GM18519 (cell line): Measurements from ENCODE around the gene MARCHF10.

Experiments
- ATAC-seq: cut with Tn5 transposase; IDR thresholded peaks from one replicate; pipeline ENCODE4 v1.9.1; 2021; ENCODE audit warnings: mild to moderate bottlenecking, moderate library complexity; ENCODE audit not compliant: unreplicated experiment, low FRiP score

Gene MARCHF10

DNA sequence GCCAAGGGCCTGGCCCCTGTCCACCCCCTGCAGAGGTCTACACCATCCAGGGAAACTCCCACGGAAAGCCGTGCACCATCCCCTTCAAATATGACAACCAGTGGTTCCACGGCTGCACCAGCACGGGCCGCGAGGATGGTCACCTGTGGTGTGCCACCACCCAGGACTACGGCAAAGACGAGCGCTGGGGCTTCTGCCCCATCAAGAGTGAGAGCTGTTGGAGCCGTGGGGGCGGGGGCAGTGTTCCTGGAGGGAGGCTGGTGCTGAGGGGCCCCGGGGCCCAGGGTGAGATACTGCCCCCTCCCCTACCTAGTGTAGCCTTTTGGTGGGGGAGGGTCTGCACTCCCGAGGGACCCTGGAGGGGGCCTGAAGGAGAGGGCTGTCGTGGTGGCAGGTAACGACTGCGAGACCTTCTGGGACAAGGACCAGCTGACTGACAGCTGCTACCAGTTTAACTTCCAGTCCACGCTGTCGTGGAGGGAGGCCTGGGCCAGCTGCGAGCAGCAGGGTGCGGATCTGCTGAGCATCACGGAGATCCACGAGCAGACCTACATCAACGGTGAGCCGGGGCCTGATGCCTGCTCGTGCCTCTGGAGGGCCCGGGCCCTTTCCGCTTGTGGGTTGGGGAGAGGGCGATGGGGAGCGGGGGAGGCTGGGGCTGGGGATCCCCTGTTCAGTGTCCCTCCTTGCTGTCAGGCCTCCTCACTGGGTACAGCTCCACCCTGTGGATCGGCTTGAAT lies 141.9 kb downstream of the MARCHF10 start:
- no peak for ATAC-seq

DNA sequence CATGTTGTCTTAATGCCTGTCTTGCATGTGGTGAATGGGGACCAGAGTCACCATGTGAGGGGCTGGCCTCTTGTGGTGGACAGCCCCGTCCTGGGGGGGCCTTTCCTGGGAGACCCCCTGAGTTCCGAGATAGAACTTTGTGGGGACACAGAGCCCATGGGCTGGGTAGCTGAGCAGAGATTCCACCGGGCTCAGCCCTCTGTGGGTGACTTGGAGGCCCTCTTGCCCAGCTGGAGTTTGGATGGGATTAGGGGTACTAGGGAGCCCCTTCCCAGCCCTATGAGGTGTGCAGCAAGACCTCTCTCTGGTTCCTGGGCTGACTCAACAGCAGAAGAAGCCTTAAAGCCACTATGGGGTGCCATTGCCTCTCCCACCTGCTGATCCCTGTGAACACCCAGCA lies 142.5 kb downstream of the MARCHF10 start:
- ATAC-seq: no peak

DNA sequence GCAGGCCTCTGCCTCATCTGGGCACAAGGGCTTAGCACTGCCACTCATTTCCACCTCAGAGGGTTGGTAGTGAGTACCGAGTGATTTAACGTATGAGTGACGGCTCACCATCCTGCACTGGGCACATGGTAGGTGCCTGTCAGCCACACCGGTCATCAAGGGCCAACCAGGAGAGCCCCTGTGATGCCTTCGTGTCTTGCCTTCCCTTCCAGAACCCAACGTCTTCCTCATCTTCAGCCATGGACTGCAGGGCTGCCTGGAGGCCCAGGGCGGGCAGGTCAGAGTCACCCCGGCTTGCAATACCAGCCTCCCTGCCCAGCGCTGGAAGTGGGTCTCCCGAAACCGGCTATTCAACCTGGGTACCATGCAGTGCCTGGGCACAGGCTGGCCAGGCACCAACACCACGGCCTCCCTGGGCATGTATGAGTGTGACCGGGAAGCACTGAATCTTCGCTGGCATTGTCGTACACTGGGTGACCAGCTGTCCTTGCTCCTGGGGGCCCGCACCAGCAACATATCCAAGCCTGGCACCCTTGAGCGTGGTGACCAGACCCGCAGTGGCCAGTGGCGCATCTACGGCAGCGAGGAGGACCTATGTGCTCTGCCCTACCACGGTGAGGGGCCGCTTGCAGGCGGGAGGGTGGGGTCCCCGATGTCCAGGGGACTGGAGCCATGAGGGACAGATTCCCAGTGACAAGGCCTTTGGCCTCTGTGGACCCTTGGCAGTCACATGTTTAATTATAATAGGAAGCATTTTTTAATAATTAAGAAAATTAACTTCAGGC lies 143.6 kb downstream of the MARCHF10 start:
- no peak for ATAC-seq

DNA sequence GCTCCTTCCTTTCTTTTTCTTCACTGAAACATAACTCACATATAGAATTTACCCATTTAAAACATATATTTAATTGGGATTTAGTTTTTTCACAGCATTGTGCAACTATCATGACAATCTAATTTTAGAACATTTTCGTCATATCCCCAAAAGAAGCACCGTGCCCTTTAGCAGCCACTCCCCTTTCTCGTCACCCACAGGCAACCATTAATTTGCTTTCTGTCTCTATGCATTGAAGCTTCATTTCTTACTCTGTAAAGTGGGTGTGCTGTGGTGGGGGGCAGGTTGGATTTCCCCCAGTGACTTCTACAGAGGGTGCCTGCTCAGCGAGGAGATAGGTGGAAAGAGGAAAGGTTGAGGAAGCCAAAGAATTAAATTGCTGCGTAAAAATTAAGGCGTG lies 144.8 kb downstream of the MARCHF10 start:
- no peak for ATAC-seq

DNA sequence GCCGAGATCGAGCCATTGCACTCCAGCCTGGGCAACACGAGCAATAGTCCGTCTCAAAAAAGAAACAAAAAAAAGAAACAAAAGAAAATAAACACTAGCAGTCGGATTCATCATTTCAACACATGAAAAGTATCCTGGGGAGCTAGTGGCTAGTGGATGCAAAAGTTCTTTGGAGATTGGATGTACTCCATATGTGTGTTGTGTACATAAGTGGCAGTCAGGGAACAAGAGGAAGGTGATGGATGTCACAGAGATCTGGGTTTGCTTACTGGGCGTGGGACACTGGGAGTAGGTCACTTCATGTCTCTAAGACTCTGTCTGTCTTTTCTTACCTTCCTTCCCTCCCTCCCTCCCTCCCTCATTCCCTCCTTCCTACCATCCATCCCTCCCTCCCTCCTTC lies 145.3 kb downstream of the MARCHF10 start:
- ATAC-seq: no peak

DNA sequence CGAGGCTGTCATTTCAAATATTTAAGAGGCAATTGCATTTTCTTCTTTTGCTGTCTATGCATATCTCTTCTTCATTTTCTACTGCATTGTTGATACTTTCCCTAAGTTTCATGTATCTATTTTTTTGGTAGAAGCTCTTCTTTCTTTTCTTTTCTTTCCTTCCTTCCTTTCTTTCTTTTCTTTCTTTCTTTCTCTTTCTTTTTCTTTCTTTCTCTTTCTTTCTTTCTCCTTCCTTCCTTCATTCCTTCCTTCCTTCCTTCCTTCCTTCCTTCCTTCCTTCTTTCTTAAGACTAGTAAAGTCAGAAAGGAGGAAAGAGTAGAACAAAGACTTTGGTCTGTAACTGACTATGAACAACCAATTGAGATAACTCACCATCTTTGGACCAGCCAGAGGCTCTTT lies 146.8 kb downstream of the MARCHF10 start:
- no peak for ATAC-seq

DNA sequence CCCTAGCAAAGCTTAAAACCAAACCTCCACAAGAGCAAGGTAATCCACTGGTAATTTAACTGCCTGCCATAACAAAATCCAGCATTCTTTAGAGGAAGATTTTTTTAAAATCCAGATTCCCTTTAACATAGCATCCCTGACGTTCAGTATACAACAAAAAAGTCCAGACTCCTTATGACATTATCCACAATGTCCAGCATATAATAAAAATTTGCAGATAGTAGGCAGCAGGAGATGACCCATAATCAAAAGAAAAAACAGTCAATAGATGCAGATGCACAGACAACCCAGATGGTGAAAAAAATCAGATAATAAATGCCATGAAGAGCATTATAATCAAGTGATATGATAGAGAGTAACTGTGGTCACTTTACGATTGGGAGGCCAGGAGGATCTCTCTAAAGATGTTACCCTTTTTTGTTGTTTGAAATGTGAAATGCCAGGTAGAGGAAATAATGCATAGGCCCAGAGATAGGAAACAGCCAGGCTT lies 147.4 kb downstream of the MARCHF10 start:
- no peak for ATAC-seq

DNA sequence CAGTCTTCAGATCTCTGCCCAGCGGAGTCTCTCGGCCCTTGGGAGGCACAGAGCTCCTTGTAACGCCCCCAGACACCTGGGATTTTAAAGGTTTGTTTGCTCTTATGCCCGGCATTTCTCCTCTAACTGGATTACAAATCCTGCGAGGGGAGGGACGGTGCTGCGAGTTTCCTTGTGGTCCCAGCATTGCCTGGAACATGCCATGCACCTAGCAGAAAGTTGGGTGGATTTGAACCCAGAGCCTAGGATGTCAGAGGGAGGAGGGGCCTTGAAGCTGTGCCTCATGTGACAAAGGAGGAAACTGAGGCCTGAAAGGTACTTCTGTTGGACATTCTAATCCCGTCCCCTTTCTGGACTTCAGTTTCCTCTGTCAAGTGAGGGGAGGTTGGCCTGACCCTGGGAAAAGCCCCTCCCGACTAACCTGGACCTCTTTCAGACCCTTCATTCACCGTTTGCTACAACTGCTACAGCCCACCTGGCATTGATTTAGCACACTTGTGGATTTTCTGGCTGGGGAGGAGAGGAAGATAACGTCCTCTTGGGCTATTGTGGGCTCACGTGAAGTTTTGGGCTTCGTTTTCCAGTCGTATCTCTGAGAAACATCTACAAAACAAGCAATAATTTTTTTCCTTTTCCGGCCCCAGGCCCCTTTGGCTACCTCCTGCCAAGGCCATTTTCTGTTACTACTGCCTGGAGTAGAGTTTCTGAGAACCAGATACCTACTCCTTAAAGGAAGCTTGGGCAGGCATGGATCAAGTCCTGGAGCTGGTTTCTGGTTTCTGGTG lies 149.8 kb downstream of the MARCHF10 start:
- no peak for ATAC-seq

DNA sequence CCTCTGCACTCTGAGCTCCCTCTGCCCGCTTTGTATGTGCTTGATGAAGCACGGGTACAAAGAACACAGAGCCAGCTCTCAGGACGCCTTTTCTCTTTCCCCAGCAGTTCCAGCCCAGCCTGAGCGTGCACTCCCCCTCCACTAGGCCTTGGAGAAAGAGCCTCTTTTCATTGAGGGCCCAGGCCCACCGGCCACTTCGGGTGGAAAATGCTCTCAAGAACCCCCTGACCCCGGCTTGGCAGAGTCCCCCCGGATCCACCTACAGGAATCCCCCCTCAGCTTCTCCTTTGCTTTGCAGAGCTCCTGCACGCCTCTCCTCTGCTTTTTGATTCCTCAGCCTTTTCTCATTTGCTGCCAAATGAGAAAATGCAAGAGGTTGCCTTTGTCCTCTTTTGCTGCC lies 150.4 kb downstream of the MARCHF10 start:
- ATAC-seq: no peak

DNA sequence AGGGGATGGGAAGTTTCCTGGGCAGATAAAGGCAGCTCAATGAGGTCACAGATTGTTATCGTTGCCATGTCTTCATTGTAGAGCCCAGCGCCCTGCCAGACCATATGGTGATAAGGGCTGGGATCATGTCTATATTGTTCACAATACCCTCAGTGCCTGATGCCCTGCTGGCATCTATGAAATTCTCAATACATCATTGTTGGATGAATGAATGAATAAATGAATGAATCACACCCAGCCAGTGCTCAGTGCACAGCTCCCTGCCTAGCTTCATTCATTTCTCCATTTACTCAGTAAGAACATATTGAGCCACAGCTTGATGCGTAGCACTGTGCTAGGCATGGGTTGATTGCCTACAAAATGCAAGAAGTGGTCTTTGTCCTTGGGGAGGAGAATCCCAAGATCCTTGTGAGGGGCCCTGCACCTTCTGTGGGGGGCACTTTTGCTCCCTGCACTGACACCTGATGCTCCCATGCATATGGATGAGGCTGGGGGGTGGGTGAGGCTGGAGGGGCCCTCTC lies 150.9 kb downstream of the MARCHF10 start:
- no peak for ATAC-seq

DNA sequence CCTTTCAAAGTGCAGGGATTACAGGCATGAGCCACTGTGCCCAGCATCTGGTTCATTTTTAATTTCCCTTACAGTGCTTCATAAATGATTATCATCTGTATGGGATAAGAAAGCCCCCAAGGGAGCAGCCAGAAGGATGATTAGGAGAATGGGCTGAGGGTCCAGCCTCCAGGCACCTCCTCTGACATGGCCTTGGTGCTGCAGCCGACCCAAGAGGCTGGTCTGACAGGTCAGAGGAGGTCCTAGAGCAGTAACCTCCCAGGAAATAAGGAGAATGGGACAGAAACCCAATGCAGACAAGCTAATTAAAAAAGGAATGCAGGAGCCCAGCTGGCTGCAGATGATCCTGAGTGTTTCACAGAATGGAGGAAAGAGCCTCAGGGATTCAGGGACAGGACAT lies 151.7 kb downstream of the MARCHF10 start:
- ATAC-seq: no peak

DNA sequence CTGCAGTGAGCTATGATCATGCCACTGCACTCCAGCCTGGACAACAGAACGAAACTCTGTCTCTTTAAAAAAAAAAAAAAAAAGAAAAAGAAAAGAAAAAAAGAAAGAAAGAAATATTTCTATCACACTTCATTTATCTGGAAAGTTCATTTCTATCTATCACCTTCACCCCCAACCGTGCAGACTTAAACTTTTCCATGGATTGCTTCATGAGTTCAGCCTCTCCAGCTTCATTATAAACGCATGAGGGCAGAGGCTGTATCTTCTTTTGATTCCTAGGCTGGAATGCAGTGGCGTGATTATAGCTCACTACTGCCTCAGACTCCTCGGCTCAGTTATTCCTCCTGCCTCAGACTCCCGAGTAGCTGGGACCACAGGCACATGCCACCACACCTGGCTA lies 152.5 kb downstream of the MARCHF10 start:
- ATAC-seq: no peak

DNA sequence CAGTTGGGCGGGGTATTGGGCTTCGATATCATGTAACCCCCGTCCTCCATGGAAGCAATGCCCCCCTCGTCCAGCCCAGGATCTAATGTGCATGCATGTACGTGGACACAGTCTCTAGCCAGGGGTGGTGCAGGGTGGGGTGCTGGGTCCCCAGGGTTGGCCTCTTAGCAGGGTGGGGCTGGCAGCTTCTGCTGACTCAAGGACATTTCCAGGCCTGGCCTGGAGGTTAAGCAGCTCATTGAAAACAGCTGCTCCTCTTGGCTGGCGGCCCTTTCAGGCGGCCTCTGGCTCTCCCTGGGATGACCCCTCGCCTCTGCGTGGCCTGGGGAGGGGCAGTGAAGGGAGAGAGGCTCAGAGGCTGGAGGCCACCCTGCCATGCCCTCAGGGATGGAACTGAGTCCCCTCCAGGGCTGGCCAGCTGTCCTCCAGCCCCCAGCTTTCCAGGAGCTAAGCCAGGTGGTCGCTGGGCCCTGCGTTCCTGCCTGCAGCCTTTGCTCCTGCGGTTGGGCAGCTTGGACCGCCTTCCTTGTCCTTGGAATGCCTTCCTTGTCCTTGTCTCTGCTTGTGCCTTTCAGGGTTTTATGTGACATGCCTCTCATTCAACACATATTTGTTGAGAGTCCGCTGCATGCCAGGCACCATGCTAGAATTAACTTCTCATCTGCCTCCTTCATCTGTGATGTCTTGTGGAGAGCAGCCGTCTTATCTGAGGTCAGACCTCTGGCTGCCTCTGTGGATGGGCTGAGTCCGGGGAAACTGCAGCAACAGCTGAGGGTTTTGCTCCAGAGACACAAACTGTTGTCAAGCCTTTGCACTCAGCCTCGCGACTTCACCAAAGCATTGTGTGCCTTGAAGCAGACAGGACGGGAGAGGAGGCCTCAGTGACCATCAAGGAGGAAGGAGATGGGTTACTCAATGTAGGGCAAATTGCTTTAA lies 154.0 kb downstream of the MARCHF10 start:
- no peak for ATAC-seq

DNA sequence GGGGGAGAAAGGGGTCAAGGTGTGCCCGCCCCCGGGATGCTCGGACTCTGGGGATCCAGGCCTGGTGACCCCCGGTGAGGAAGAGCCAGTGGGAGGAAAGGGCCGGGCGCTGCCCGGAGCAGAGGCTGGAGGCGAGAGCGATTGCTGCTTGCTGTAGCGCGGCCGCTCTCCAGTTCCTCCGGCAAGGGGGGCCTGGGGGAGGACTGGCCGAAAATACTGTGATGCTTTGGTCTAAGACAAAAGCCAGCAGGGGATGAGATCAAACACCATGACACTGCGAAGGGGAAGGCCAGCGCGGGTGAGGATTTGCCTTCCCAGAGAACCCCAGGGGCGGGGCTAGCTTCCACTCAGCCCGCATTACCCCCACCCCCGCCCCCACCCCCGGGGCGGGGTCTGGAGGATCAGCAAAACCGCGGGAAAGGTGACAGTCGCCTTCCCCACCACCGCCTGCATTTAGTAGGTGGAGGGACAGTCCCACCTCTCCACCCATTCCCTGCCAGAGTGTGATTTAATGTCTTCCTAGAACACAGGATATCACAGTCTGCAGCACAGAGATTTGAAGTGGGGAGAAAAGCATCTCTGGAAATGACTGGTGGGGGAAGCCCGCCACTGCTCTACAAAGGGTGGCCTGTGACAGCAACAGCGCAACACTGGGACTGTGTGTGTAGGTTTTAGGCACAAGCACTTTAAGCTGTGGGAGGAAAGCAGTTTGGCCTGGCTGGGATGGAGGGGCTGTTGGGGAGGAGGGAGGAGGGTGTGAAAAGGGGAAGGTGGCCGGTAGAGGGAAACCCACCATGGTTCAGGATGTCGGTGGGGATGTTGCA lies 154.9 kb downstream of the MARCHF10 start:
- peak; percentile 83 for ATAC-seq

DNA sequence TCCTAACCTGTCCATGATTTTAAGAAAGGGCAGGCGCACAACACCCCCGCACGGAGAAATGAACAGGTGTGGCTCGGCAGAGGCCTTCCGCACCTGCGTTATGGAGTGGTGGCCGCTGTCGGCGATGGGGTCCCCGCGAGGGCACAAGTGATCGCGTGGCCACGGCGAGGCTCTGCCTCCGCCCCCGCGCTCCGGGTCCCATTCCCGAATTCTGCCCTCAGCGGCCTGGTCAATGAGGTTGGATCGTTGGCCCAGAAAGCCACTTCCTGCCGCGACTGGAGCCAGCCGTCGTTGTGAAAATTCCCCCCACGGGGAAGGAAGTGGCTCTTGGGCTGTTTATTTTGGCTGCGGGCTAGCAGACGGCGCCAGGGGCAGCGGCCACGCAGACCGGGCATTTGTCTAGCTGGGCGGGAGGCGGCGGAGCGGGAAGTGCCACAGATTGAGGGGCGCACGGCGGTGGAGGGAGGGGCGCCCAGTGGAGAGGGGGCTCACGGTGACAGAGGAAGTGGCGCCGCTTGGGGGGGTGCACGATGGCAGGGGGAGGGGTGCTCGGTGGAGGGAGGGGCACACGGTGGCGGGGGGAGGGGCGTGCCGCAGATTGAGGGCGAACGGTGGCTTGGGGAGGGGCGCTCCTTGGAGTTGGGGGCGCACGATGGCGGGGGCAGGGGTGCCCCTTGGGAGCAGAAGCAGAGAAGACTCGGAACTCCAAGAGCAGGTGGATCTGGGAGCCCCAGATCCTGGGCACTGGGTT lies 155.7 kb downstream of the MARCHF10 start:
- no peak for ATAC-seq
